Measurements from ENCODE around the gene UPF3B.
"Not testable (repeated sequence)": the region's sequence is repeated elsewhere in the genome, so short reads cannot be mapped to it uniquely, and the experiment has no call there.

Gene UPF3B

GRCh38 chrX:119852382-119853353 is at the start of gene UPF3B:
UPF3B (minus strand) TSS chrX:119852963; CDS start chrX:119852928, 35 bp downstream.
- DNase-seq = peak; percentile 60

- DNase-seq = no peak
Observed at GRCh38 chrX:119900976-119901375, 48.2 kb upstream of the UPF3B start.

- no peak for DNase-seq
Observed at GRCh38 chrX:119899125-119899524, 46.4 kb upstream of the UPF3B start.

- DNase-seq = no peak
Observed at GRCh38 chrX:119895843-119896326, 43.1 kb upstream of the UPF3B start, which contains the start of gene AKAP14. AKAP14 (plus strand) TSS chrX:119895893; CDS start chrX:119903224, 7,331 bp downstream.

DNA sequence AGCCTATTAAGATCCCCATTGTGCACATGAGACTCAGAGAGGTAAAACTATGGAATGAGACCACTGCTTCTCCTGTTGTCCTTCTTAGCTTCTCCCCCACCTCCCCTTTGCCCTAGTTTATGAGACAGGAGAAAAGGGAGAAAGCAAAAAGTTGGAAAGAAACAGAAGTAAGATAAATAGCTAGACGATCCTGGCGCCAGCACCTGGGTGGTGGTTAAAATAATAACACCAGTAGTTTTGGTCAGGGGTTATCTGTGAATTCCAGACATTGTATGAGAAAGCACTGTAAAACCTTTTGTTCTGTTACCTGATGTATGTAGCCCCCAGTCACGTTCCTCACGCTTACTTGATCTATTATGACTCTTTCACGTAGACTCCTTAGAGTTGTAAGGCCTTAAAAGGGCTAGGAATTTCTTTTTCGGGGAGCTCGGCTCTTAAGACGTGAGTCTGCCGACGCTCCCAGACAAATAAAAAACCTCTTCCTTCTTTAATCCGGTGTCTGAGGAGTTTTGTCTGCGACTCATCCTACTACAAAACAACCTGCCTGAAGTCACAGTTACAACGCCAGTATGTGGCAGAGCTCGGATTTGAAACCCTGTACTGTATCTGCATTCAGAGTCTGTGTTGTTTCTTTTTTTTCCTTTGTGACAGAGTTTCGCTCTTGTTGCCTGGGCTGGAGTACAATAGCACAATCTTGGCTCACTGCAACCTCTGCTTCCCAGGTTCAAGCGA is 39.4 kb upstream of the UPF3B start:
- DNase-seq = not testable (repeated sequence)

DNA sequence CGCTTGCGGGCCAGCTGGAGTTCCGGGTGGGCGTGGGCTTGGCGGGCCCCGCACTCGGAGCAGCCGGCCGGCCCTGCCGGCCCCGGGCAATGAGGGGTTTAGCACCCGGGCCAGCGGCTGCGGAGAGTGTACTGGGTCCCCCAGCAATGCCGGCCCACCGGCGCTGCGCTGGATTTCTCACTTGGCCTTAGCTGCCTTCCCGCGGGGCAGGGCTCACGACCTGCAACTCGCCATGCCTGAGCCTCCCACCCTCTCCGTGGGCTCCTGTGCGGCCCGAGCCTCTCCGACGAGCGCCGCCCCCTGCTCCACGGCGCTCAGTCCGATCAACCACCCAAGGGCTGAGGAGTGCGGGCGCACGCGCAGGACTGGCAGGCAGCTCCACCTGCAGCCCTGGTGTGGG is 37.9 kb upstream of the UPF3B start:
- DNase-seq = not testable (repeated sequence)

GRCh38 chrX:119887721-119888425 is 35.1 kb upstream of the UPF3B start:
- DNase-seq = no peak

DNA sequence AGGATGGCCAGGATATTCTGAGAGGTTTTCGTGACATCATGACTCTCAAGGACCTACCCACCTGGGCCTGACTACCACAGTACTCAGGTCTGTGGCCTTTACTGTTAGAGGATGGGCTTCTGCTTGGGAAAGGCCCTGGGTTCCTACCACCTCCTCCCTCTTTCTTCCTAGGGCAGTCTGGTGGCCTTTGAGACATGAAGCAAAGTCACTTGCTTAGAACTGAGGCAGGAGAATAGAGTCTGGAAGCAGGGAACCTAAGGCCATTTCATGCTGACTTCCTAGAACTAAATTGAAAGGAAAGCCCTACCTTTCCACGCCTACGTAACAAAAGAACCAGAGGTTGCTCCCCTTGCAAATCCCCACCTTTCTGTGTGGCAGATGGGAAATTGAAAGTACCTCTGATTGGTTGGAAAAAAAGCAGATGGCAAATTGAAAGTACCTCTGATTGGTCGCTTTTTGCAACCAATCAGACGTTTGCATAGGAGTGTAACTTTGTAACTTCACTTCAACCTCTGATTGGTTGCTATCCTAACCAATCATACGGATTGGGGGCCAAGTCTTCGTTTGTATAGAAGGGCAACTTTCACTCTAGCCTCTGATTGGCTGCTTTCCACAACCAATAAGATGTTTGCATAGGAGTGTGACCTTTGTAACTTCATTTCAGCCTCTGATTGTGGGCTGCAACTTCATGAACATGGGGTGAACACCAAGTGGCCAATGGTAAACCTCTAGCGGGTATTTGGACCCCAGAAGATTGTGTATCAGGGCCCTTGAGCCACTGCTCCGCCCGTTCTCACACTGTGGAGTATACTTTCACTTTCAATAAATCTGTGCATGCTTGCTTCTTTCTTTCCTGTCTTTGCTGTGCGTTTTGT is 33.0 kb upstream of the UPF3B start:
- DNase-seq = no peak

- DNase-seq = no peak
Observed at GRCh38 chrX:119880552-119881437, 28.0 kb upstream of the UPF3B start.

DNA sequence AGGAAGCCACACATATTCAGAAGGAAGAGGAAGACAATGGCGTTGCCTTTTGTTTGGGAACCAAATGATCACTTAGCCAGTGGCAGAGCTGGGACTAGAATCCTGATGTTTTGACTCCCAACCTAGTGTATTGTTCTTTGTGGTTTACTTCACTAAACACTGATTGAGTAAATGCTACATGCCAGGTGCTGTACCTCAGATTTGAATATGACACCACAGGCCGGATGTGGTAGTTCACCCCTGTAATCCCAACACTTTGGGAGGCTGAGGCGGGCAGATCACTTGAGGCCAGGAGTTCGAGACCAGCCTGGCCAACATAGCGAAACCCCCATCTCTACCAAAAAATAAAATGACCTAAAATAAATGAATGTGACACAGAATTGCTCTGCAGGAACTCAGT is 27.3 kb upstream of the UPF3B start:
- no peak for DNase-seq

- no peak for DNase-seq
Observed at GRCh38 chrX:119878740-119879139, 26.0 kb upstream of the UPF3B start.

DNA sequence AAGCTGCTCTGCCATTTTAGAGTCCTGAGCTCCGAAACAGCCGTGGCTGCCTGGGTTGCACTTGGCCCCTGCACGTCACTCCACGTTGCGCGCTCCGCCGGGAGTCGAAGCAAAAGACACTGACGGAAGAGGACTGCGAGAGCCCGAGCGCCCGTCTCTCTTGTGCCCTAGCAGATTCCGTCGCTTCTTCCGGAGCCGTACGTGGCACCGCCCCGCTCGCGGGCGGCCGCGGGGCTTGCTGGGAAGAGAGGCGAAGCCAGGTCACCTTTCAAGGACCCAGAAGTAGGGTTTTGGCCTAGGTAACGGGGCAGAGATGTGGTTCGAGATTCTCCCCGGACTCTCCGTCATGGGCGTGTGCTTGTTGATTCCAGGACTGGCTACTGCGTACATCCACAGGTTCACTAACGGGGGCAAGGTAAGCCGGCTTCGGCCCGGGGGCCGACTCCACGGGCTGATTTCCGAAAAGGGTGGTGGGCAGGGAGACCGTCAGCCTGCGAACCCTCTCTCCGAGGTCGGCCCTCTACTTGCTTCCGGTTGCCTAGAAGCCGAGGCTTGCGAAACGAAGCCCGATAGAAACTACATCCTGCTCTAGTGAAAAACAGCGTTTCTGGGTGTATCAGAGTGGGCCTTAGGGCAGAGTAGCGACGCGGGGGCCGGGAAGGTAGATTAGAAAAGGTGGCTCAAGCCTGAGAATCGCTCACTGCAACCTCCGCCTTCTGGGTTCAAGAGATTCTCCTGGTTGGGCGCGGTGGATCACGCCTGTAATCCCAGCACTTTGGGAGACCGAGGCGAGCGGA is 19.0 kb upstream of the UPF3B start, which contains the start of the genes NDUFA1 and RNF113A:
TSS of gene NDUFA1 (plus strand) at position 234 of the 797 bp plus-strand sequence. CDS start at position 314, 80 bp downstream.
TSS of gene RNF113A (minus strand) at position 135 of the 797 bp plus-strand sequence. CDS start at position 15, 120 bp downstream.
- peak; percentile 34 for DNase-seq

DNA sequence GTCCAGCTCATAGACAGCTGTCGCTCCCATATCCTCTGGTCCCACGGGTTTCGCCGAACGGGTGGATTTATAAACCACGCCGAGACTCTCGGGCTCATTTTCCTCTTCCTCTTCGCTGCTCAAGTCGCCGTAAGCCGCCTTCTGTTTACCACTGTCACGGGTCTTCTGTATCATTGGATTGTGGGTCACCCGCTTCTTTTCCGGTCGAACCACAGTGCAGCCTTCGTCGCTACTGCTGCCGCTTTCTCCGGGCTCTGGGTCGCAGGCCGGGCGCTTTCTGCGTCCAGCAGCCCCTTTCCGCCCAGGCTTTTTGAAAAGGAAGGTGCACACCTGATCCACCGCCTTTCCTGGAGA is 18.5 kb upstream of the UPF3B start:
- no peak for DNase-seq

DNA sequence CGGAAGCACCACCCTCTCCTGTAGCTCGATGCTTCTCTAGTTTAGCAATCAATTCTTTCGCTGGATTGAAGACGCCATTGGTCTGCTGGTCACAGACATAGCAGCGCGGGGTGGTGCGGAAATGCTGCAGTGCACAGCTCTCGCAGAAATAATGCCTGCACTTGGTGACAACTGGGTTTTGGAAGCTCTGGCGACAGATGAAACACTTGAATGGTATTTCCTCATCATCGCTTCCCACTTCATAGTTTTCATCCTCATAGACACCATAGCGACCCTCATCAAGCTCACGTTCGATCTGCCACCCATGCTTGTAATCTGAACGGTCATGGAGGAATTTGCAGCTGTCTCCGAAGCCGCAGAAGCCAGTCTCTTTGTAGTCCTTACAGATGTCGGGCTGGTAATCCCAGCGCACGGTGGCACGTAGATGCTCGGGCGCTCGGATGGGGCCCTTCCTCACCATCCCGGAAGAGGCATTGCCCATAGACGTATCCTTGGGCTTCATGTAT is 17.9 kb upstream of the UPF3B start:
- DNase-seq = no peak

DNA sequence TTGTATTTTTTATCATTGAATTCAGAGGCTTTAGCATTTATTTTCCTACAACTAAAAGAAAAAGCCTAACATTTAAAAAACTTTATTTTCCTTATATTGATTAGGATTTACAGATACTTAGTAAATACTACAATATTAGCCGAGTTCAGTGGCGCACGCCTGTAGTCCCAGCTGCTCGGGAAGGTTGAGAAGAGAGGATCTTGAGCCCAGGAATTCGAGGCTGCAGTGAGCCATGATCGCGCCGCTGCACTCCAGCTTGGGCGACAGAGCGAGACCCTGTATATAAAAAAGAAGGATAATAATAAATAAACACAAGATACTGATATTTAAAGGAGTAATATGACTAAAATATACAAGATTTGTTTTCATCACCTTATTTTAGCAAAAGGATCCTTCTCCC is 681 bp upstream of the UPF3B start:
- DNase-seq = no peak

DNA sequence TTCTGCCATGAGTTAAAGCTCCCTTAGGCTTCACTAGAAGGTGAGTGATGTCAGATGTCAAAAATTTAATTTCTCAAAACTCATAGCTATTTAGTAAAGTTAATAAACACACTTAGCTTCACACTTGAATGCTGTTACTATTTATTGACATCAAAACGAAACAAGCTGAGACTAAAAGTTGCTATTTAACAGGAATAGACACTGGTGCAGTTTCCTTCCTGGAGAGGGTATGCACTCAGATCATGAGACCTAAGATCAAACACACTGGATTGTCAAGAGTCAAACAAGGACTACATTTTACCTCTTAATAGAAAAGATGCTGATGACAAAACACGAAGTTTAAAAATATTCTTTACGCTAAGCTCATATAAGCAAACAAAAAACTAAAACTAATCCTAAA is 18.9 kb downstream of the UPF3B start:
- DNase-seq = no peak

DNA sequence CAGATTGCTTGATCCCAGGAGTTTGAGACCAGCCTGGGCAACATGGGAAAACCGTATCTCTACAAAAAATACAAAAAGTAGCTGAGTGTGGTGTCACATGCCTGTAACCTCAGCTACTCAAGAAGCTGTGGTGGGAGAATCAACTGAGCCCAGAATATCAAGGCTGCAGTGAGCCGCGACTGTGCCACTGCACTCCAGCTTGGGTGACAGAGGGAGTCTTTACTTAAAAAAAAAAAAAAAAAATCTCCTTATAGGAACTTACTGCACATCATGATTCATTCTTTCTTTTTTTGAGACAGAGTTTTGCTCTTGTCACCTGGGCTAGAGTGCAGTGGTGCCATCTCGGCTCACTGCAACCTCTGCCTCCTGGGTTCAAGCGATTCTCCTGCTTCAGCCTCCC is 24.3 kb downstream of the UPF3B start:
- DNase-seq = no peak

GRCh38 chrX:119826399-119826959 is 26.3 kb downstream of the UPF3B start:
- no peak for DNase-seq

DNA sequence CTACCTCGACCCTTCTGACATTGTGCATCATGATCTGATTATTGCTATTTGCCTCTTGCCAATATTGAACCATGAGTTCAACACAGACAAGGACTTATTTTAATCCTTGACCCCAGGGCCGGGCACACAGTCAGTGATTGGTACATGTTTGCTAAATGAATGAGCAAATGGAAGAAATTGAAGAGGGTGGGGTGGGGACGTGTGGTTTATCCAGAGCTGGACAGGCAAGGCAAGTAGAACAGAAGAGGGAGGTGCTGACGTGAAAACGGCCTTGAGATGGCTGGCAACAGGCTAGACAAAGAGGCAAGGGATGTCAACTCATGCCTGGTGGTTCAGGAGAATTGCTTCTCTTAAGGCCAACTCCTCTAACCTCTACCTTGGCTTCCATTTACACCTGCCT is 28.5 kb downstream of the UPF3B start:
- DNase-seq = not testable (repeated sequence)
